DMS79 (cell line): ENCODE data around the gene LSM10.
A peak's percentile ranks its signal among the peaks of the same experiment; 100 is the strongest.

Source experiments
- DNase-seq: peaks from one replicate; lab custom pipeline; 2025; lab: John Stamatoyannopoulos, UW

Gene LSM10

GRCh38 chr1:36351227-36351977 lies 46.3 kb downstream of the LSM10 start:
- peak; percentile 77 for DNase-seq

DNA sequence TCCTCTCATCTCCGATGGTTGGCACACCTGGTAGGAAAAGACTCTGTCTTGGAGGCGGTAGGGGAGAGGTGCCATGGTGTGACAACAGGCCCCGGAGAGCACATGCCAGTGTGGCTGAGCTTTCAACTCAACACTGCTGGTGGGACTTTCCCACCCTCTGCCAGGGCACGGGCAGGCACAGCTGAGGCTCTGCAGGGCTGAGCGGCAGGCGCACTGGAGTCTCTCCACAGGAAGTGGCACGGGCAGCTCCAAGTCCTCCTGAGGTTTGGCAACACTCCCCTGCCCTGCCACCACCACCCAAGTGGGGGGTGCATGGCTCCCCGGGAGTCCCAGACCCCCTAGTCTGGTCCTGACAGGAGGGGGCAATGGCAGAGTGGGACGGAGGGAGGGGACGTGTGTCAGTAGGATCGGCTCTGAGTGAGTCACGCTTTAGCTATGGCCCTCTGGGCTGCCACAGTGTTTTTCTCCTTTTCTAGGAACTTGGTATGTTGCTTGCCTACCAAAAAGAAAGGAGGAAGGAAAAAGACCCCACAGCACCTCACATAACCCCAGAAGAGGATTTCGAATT lies 47.0 kb downstream of the LSM10 start:
- no peak for DNase-seq

- no peak for DNase-seq
These were observed 47.9 kb downstream of the LSM10 start for GRCh38 chr1:36349839-36350238.

GRCh38 chr1:36349241-36349671 lies 48.5 kb downstream of the LSM10 start:
- no peak for DNase-seq

DNA sequence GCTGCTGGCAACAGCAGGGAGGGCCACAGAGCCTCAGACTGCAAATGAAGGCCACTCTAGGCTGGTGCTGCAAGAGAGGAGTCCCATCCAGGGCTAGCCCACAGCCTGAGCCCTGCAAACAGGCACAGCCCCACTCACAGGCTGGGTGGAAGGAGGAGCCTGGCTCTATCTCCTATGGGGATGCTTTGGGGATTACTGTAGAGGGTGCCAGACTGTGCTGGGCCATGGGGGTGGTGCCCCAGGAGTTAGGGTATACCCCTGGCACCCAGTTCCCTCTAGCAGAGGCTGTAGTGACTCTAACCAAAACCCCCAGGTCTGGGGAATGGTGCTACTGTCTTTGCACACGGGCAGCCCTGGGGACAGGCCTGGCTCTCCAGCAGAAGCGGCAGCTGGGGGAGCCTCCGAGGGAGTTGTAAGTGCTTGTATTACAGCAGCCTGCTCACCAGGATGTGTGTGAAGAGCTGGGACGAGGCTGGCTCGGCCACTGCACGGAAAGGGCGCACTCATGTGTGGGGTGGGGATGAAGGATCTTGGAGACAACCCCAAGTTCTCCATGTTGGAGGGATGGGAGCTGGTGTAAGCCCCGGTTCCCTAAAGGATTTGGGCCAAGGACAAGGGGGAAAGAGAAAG lies 50.9 kb downstream of the LSM10 start:
- no peak for DNase-seq

DNA sequence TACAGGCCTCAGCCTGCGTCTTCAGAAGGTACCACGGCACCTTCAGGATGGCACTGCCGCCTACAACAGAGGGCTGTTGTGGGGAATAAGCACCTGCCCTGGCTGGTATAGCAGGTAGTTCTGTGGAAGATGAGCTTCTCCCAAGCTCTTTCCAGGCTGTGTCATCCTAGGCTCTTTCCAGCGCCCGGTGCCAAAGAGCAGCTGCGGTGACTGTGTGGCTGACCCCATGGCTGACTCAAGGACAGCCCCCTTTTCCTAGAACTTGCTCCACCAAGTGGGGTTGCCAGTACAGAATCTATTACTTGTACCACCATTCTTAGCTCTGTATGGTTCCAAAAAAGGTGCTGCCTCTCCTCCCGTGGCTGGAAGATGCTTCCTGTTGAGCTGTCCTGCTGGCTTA lies 52.4 kb downstream of the LSM10 start:
- no peak for DNase-seq

DNA sequence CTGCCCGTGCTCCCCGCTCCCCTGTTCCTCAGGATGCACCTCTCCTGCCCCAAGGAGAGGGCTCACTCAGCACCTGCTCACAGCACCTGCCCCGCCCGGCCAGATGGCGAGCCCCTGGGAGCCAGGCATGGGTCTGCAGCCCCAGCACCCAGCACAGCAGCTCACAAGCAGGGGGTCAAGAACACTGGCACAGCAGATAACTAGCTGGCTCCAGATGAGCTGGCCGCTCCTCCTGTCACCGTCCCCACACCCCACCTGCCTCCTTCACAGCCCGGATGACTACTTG lies 53.4 kb downstream of the LSM10 start:
- no peak for DNase-seq

- no peak for DNase-seq
These were observed 53.9 kb downstream of the LSM10 start for GRCh38 chr1:36343651-36344394.
